CD4-positive, alpha-beta T cell treated with Interleukin-15 for 4 hours (primary cell): ENCODE data around the gene TMEM185A.
"Not testable (repeated sequence)": the region's sequence is repeated elsewhere in the genome, so short reads cannot be mapped to it uniquely, and the experiment has no call there.

ENCODE experiments used
- DNase-seq: peaks from one replicate; pipeline ENCODE4 v3.0.0-alpha.2; 2020; ENCODE audit warnings: low spot score

The TMEM185A gene

DNA sequence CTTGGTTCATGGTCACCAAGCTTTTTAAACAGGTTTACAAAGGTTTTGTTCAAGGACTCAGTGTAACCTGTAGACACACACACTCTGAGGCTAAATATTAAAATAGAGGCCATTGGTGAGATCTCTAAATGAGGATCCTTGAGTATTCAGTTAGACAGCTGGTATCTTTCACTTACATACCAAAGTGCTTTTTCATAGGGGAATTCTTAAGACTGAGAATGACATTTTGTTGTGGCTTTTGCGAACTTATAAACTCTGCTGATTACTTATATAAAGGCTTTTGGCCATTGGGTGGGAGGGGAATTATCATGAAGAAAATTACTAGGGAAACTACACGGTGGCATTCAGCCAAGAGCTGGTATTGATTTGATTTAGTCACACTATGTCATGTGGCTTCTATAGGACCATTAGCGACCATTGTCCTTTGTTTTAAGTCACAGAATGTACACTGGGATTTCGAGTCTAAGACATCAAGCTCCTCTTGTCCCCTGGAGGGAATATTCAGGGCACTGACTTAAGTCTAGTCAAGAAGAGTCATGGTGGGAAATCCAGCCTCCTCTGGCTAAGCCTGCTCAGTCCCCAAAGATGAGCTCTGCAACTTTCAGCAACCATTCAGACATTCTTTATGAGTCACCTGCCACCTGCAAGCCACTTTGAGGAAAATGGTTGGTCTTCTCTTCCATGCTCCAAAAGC is 80.2 kb downstream of the TMEM185A start:
- not testable (repeated sequence) for DNase-seq

GRCh38 chrX:149550454-149550853 is 81.1 kb downstream of the TMEM185A start:
- not testable (repeated sequence) for DNase-seq

- not testable (repeated sequence) for DNase-seq
Observed at GRCh38 chrX:149549701-149550100, 81.9 kb downstream of the TMEM185A start, which contains the start of gene HSFX3. Gene HSFX3, minus strand, starts transcription at chrX:149549924. Its CDS starts 72 bp downstream, at chrX:149549852.

DNA sequence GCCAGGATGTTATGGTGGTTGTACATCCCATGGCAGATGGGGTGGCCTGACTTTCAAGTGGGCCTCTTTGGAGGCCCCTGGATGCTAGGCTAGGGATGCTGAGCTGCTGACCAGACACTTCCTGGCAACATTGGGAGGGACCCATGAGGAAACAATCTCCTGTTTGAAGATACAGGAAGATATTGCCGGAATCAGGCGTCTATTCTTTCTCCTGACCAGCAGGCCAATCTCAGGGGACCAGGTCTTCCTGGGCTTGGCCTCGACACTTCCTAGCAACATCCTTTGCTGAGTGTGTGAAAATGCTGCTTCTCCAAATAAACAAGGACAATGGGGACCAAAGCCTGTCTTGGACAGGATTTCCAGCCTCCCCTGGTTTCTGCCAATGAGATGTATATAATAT is 83.8 kb downstream of the TMEM185A start:
- not testable (repeated sequence) for DNase-seq

- not testable (repeated sequence) for DNase-seq
Observed at GRCh38 chrX:149546962-149547361, 84.6 kb downstream of the TMEM185A start.
